CD1c-positive myeloid dendritic cell (primary cell): ENCODE measurements around the gene IQCN.

Source experiments
- DNase-seq: peaks from one replicate; pipeline ENCODE4 v3.0.0-alpha.2; 2016; ENCODE audit errors: extremely low spot score

Gene IQCN

DNA sequence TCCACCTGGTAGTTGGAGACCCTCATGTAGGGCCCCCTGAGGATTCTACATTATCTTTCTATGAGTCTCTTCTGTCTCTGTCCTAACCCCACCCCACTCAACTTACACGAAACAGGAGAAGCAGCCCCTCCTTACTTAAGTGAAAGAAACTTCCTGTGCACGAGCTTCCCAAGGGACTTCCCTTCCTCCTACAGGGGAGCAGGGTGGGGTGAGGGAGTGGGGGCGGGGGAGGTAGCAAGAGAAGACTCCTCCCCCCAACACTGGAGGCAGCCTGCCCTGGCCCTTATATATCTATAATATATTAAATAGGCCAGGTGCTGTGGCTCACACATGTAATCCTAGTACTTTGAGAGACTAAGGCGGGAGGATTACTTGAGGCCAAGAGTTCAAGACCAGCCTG lies 42.5 kb downstream of the IQCN start:
- peak; percentile 47 for DNase-seq

GRCh38 chr19:18230941-18231734 lies 43.1 kb downstream of the IQCN start:
- DNase-seq: peak; percentile 67

DNA sequence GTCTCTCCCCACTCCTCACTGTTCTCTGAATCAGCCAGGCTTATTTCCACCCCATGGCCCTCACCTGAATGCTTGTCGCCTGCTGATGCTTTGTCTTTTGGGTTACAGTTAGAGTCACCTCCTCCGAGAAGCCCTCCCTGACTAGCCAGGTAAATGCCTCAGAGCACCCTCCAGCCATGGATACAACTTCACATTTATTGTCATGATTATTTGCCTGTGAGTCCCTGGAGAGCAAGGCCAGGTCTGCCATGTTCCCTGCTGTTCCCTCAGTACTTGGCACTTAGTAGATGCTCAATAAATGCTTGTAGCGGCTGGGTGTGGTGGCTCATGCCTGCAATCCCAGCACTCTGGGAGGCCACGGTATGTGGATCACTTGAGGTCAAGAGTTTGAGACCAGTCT lies 44.3 kb downstream of the IQCN start:
- no peak for DNase-seq

DNA sequence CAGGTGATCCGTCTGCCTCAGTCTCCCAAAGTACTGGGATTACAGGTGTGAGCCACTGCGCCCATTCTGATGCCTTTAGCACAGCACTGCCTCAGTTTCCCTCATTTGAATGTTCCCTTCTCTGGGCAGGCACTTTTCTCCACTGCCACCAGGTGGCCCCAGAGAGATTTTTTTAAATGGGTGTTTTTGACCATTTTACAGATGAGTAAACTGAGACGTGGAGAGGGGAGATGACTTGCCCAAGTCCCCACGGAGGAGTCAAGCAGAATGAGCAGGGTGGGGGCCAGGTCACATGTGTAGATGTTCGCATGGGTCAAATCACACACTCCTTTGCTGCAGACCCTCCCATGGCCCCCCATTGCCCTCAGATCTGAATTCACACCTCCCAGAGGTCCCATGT lies 44.8 kb downstream of the IQCN start:
- DNase-seq: no peak

DNA sequence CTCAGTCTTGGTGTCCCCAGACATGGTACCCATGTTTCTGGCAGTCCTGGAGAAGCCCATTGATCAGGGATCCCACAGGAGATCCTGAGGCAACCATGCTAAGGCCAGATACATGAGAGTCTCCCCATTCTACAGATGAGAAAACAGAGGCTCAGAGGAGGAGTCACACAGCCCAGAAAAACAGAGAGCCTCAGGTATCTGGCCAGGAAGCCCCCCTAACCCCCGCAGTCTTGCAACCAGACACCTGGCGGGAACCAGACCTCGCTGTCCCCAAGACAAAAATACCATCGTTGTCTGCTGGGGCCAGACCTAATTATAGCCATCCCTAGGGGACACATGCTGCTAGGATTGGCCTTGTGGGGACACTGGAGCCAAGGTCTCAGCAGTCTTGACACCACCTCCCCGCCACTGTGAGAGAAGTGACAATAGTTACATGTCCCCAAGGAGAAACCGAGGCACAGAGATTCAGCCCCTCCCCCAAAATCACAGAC lies 46.4 kb downstream of the IQCN start:
- no peak for DNase-seq

GRCh38 chr19:18226956-18227780 lies 47.1 kb downstream of the IQCN start:
- no peak for DNase-seq

- no peak for DNase-seq
Measured at GRCh38 chr19:18225702-18226468, 48.4 kb downstream of the IQCN start, which contains the start of gene PDE4C. TSS of gene PDE4C (minus strand) at chr19:18226438. CDS start at chr19:18226415, 23 bp downstream.

GRCh38 chr19:18225355-18225701 lies 48.9 kb downstream of the IQCN start:
- DNase-seq: no peak

GRCh38 chr19:18224525-18225354 lies 49.5 kb downstream of the IQCN start:
- DNase-seq: peak; percentile 98

DNA sequence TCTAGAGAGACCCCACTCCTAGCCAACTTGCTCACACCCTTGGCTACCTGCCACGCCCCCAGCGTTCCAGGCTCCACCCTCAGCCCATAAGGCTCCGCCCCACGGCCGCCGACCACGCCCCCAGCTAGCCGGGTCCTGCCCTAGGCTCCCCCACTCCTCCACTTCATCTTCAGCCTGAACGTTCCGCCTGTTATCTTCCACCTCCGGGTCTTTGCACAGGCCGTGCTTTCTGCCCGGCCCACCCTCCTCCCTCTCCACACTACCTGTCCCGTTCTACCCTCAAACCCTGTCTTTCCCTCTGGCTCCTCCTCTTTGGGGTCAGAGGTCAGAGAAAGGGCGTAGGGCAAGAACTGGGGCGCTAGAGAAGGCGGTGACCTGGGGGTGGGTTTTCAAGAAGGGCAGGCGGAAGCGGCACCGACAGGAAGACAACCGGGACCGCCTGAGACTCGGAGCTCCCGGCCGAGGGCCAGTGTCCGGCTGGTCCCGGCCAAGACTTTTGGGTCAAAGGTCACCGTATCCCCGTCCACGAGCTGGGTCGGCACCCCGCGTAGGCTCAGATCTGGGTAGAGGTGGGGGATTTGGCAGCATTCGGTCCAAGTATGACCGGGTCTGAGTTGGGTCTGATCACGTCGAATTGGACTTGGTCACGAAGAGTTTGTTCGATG lies 50.3 kb downstream of the IQCN start:
- peak; percentile 39 for DNase-seq

DNA sequence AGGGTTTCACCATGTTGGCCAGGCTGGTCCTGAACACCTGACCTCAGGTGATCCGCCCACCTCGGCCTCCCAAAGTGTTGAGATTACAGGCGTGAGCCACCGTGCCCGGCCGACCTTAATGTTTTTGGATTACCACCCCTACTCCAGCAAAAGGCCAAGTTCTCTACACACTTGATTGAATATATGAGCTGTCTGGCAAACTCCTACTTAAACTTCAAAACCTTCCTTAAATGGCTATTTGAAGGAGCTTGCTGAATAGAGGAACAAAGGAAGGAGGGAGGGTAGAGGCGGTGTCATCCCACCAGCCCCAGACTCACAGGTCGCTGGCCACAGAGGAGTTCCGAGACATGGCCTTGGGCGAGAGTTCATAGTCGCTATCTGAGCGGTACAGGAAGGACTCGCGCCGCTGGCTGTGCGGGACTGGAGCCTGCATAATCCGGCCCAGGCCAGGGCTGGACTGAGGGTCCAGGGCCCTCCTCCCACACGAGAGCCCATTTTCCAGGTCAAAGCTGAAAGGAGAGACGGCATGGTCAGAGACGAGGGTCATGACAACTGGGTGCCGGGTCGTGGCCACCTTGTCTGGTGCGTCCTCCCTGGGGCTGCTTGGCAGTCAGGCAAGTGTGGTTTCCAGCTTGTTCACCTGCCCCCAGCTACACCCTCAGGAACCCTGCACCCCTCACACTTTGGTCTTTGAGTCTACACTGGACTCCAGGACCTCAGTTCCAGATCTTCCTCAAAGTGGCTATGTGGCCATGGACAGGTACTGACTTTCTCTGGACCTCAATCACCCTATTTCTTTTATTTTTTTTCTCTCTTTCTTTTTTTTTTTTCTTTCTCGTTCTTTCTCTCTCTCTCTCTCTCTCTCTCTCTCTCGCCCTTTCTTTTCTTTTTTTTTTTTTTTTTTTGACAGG lies 52.2 kb downstream of the IQCN start:
- no peak for DNase-seq

DNA sequence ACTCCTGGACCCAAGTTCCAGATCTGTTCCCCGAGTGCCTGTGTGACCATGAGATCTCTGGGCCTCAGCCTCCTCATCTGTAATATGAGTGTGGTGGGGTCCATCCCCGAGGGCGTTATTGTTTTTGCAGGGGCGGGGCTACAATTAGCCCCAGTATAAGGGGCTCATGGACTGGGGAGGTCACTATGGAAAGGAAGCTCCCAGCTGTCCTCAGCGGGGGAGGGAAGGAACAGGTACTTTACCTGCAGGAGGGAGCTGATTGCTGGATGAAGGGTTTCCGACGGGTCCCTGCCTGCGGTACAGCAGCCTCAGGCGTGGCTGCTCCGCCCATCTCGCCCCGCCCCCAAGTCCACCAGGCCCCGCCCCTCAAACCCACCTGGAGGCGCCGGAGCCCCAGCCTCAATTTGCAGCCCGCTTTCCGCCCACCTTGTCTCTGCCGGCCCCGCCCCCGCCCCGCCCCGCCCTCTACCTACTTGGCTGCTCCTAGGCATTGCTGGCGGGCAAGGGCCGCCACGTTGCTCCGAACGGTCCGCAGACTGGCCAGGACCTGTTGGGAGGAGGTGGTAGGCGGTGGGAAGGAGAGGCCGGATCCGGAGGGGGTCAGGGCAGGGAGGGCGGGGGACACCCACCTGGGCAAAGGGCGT lies 53.5 kb downstream of the IQCN start:
- DNase-seq: no peak

DNA sequence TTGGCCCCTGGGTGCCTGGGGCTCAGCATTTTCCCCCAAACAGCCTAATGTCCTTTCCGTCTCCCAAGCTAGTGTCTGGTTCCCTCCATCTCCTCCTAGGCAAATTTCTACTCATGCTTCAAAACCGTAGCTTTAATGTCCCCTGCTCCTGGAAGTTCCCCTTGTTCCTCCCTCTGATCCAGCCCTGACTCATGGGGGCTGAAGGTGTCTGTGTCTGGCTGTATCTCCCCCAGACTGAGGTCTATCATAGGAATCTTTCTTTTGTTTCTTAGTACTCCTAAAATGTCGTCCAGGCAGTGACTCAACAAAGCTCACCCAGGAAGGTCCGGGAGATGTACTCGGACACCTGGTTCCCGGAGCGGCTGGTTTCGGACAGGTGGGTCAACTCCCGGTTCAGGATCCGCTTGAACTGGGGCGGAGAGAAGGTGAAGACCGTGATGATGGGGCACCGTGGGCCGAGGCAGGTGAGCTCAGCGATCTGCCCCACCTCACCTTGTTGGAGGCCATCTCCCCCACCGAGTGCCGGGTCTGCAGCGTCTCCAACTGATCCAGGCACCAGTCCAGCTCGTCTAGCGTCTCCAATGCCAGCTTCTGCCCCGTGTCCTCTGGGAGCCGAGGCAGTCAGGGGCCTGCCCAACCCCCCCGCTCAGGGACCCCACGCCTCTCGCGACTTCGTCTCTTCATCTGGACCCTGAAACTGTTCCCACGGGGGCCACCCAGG lies 54.2 kb downstream of the IQCN start:
- no peak for DNase-seq

- no peak for DNase-seq
Measured at GRCh38 chr19:18218600-18218999, 55.7 kb downstream of the IQCN start.

GRCh38 chr19:18218159-18218558 lies 56.1 kb downstream of the IQCN start:
- DNase-seq: no peak

- no peak for DNase-seq
Measured at GRCh38 chr19:18216789-18217188, 57.5 kb downstream of the IQCN start.

- DNase-seq: no peak
Measured at GRCh38 chr19:18214779-18215433, 59.3 kb downstream of the IQCN start.

- DNase-seq: no peak
Measured at GRCh38 chr19:18211683-18212082, 62.6 kb downstream of the IQCN start.
